Keratinocyte (primary cell): ENCODE measurements around the gene KREMEN1.

ENCODE experiments used
- CTCF ChIP-seq, 3 experiments: IDR thresholded peaks in 1 of 3; conservative IDR thresholded peaks in 1 of 3; optimal IDR thresholded peaks in 1 of 3; 2 replicates in 2 of 3; 3 replicates in 1 of 3; pipeline versions ENCODE3 to v1.5.1; 2011; ENCODE audit warnings: low read length in 3 of 3, mild to moderate bottlenecking in 3 of 3, moderate library complexity in 2 of 3, control low read depth in 1 of 3, inconsistent platforms in 1 of 3; ENCODE audit not compliant: insufficient read depth in 2 of 3; ENCODE audit errors: extremely low read depth in 1 of 3
- EZH2 ChIP-seq: IDR thresholded peaks from one replicate; pipeline ENCODE4 v1.6.1; 2012; ENCODE audit warnings: inconsistent platforms, mild to moderate bottlenecking, low read length, moderate library complexity

GRCh38 chr22:29092243-29092642 is 19.4 kb downstream of the KREMEN1 start:
- TF ChIP-seq CTCF (optimal IDR thresholded peaks at IDR 0.05 in 1 of 3, IDR thresholded peaks at IDR 0.05 in 1 of 3, conservative IDR thresholded peaks at IDR 0.05 in 1 of 3; ENCODE audit: extremely low read depth in 1 of 3, insufficient read depth in 2 of 3, low read length in 3 of 3) (no peak), EZH2 (no peak)
